ENCODE measurements around the gene PDS5B. TPM values are rescaled to one million over a fixed set of nuclear protein-coding genes. Genes with fewer than 3 reads are reported as not detected.

The PDS5B gene, protein sequence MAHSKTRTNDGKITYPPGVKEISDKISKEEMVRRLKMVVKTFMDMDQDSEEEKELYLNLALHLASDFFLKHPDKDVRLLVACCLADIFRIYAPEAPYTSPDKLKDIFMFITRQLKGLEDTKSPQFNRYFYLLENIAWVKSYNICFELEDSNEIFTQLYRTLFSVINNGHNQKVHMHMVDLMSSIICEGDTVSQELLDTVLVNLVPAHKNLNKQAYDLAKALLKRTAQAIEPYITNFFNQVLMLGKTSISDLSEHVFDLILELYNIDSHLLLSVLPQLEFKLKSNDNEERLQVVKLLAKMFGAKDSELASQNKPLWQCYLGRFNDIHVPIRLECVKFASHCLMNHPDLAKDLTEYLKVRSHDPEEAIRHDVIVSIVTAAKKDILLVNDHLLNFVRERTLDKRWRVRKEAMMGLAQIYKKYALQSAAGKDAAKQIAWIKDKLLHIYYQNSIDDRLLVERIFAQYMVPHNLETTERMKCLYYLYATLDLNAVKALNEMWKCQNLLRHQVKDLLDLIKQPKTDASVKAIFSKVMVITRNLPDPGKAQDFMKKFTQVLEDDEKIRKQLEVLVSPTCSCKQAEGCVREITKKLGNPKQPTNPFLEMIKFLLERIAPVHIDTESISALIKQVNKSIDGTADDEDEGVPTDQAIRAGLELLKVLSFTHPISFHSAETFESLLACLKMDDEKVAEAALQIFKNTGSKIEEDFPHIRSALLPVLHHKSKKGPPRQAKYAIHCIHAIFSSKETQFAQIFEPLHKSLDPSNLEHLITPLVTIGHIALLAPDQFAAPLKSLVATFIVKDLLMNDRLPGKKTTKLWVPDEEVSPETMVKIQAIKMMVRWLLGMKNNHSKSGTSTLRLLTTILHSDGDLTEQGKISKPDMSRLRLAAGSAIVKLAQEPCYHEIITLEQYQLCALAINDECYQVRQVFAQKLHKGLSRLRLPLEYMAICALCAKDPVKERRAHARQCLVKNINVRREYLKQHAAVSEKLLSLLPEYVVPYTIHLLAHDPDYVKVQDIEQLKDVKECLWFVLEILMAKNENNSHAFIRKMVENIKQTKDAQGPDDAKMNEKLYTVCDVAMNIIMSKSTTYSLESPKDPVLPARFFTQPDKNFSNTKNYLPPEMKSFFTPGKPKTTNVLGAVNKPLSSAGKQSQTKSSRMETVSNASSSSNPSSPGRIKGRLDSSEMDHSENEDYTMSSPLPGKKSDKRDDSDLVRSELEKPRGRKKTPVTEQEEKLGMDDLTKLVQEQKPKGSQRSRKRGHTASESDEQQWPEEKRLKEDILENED (N-terminal part only)
- 10 to 100 TPM; 51.3 to 75.7 TPM for total RNA-seq

DNA sequence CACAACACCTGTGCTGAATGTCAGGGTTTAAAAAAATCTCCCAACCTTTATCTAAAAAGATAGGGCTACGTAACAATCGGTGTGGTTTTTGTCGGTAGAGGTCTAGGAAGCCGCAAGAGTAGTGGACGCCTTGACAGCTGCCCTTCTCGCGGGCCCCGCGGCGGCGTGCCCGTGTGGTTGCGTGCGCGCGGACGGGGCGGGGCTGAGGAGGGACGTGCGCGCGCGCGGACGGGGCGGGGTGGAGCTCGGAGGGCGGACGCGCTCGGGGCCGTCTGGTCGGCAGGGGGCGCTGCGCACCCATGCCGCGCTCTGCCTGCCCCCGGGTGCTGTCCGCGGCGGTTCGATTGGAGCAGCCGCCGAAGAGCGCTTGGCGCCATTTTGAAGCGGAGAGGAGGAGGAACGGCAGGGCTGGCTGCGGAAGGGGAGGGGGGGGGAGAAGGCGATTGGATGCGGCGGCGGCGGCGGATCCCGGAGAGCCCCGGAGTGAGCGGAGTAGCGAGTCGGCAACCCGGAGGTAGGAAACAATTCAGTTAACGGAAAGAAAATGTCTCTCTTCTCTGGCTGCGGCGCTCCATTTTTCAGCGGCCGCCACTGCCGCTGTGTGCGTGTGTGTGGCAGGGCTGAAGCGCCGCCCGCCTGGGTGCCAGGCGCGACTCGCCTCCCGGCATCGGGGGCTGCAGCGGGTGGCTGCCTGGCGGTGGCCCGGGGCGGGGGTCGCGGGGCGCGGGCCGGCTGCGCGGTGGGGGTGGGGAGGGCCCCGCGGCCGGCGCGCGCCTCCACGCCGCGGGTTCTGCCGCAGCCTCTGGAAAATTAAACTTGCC, at the start of gene PDS5B:
Gene PDS5B, plus strand, starts transcription at position 373 of the 821 bp plus-strand sequence. CDS start 62,321 bp downstream, outside the sequence.
- POLR2A ChIA-PET = interaction anchor here (0.6 to 1.0 kb wide), 3 partner anchors 65 to 158 kb away, joined by 4 to 6 read pairs (median 5); partner anchors contain the start of gene N4BP2L1
- intact Hi-C loops (cut with DNase I, micrococcal nuclease) = loop anchor here (1.0 to 10.0 kb wide), 20 partner anchors 48 to 1231 kb away; partner anchors contain the start of genes BRCA2 (in 2 of the 2), N4BP2L2 (in 2 of the 2), ZAR1L (in 2 of the 2) and KL (in 1 of the 2)
- H3K27me3 Mint-ChIP-seq = peaks cover 3% of the 10 kb centered on the region
- ATAC-seq (peak; percentile 93), DNase-seq (peak; percentile 96)
- H3K36me3 Mint-ChIP-seq (ENCODE audit: low read depth) = peaks cover 3% of the 10 kb centered on the region
- peak within 1 kb of the TSS; percentile 92 for H3K4me3 Mint-ChIP-seq
- H3K27ac Mint-ChIP-seq = peak within 1 kb of the TSS; percentile 93
- H3K4me1 Mint-ChIP-seq = peaks cover 36% of the 10 kb centered on the region
- H3K9me3 Mint-ChIP-seq (ENCODE audit: low read depth) = no peaks in the 10 kb centered on the region
- CTCF ChIA-PET = interaction anchor here (0.6 to 6.9 kb wide), 24 partner anchors 8 to 1137 kb away, joined by 3 to 63 read pairs (median 4); no protein-coding TSS in a partner anchor

DNA sequence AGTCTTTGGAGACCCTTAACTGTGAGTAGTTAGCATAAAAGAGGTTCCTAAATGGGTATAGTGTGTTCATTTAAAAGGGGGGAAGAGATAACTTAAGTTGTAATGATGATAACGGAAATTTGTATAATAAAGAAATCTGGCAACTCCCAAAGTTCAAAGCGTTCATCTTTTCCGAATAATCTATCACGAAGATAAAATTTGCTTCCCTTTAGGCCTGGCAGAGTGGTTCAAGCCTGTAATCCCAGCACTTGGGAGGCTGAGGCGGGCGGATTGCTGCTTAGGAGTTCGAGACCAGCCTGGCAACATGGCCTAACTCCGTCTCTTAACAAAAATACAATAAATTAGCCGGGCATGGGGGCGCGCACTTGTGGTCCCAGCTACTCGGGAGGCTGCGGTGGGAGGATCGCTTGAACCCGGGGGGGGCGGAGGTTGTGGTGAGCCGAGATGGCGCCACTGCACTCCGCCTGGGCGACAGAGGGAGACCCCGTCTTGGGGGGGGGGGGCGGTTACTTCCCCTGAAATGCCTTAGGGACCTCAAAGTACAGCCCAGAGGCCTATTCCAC, 48.6 kb upstream of the PDS5B start:
- ATAC-seq = peak; percentile 4
- H3K36me3 Mint-ChIP-seq (ENCODE audit: low read depth) = peaks cover 43% of the 10 kb centered on the region
- peak overlapping the region; percentile 98 for H3K27ac Mint-ChIP-seq
- intact Hi-C loops (cut with DNase I, micrococcal nuclease) = loop anchor here (1.0 to 10.0 kb wide), 15 partner anchors 35 to 1333 kb away; partner anchors contain the start of genes BRCA2 (in 2 of the 2), PDS5B (in 2 of the 2), ZAR1L (in 2 of the 2) and FRY (in 1 of the 2)
- CTCF ChIA-PET = interaction anchor here (0.5 to 1.4 kb wide), 4 partner anchors 17 to 291 kb away, joined by 3 to 5 read pairs (median 3); no protein-coding TSS in a partner anchor
- peak; percentile 69 for DNase-seq
- H3K4me1 Mint-ChIP-seq = peaks cover 49% of the 10 kb centered on the region
- POLR2A ChIA-PET = interaction anchor here (0.6 to 1.2 kb wide), 9 partner anchors 34 to 1005 kb away, joined by 3 to 8 read pairs (median 4); no protein-coding TSS in a partner anchor
- H3K4me3 Mint-ChIP-seq = peak overlapping the region; percentile 93
- H3K9me3 Mint-ChIP-seq (ENCODE audit: low read depth) = no peaks in the 10 kb centered on the region
- peaks cover 4% of the 10 kb centered on the region for H3K27me3 Mint-ChIP-seq

DNA sequence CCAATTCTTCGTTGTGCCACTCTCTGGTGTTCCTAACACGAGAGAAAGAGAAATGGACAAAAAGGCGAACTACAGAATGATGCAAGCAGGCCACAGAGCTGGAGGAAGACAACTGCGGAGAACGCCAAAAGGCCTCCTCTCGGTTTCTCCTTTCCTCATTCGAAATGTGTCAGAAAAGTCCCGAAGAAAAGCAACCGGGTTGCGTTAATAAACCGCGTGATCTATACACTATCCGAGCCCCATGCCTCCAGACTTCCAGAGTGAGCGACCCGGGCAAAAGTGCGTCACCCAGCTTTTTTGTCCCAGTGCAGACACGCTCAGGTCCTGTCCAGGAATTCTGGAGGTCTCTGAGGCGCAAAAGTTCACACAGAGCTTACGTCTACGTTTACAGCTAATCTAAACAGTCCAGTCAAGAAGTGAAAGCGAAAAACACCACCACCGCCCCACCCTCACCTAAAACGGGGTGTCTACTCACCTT, 48.1 kb upstream of the PDS5B start:
- intact Hi-C loops (cut with DNase I, micrococcal nuclease) = loop anchor here (1.0 to 10.0 kb wide), 15 partner anchors 36 to 1333 kb away; partner anchors contain the start of genes BRCA2 (in 2 of the 2), PDS5B (in 2 of the 2), ZAR1L (in 2 of the 2) and FRY (in 1 of the 2)
- H3K27me3 Mint-ChIP-seq = peaks cover 4% of the 10 kb centered on the region
- H3K4me3 Mint-ChIP-seq = peak overlapping the region; percentile 93
- H3K4me1 Mint-ChIP-seq = peaks cover 44% of the 10 kb centered on the region
- ChIA-PET POLR2A (interaction anchor here (0.6 to 1.2 kb wide), 8 partner anchors 52 to 1005 kb away, joined by 3 to 6 read pairs (median 4); partner anchors contain the start of genes BRCA2, N4BP2L1 and ZAR1L), CTCF (interaction anchor here (1.1 to 1.4 kb wide), 3 partner anchors 18 to 291 kb away, joined by 3 to 5 read pairs (median 3); no protein-coding TSS in a partner anchor)
- H3K36me3 Mint-ChIP-seq (ENCODE audit: low read depth) = peaks cover 38% of the 10 kb centered on the region
- H3K9me3 Mint-ChIP-seq (ENCODE audit: low read depth) = no peaks in the 10 kb centered on the region
- DNase-seq = no peak
- H3K27ac Mint-ChIP-seq = peak overlapping the region; percentile 98
- peak; percentile 80 for ATAC-seq

DNA sequence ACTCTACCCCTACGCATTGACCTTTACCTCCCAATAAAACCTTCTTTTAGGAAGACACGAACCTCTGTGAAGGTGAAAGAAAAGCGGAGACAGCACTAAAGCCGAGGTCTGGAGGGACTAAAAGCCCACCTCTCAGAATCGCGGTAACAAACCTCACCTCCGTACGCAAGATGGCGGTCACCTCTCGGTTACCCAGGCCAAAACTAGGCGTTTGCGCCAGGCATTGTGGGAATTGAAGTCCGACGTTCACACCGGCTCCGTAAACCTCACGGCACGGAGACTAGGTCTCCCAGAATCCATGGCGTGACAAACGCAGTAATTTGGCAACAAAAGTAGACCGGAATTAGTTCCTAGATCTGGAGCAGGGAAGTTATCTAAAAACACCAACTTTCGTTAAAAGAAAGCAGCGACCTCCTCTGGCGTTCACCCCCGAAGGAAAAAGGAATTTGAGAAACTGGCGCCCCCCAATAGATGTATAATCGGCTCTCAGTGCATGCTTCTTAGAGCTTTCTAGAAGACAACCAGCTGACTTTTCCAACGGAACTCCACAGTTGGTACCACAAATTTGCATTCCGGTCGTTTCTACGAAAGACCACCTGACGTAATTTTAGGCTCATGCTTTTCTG, 47.5 kb upstream of the PDS5B start, which contains the start of gene N4BP2L2:
Gene N4BP2L2, minus strand, starts transcription at position 175 of the 626 bp plus-strand sequence. CDS start 1,768 bp downstream, outside the sequence.
- H3K27me3 Mint-ChIP-seq = peaks cover 4% of the 10 kb centered on the region
- peak; percentile 96 for ATAC-seq
- peaks cover 33% of the 10 kb centered on the region for H3K36me3 Mint-ChIP-seq (ENCODE audit: low read depth)
- H3K4me1 Mint-ChIP-seq = peaks cover 39% of the 10 kb centered on the region
- peak within 1 kb of the TSS; percentile 98 for H3K27ac Mint-ChIP-seq
- ChIA-PET CTCF (interaction anchor here (0.6 to 1.2 kb wide), 4 partner anchors 16 to 292 kb away, joined by 3 read pairs; no protein-coding TSS in a partner anchor), POLR2A (interaction anchor here (0.6 to 1.2 kb wide), 7 partner anchors 68 to 1004 kb away, joined by 3 to 6 read pairs (median 4); partner anchors contain the start of genes BRCA2, N4BP2L1 and ZAR1L)
- H3K4me3 Mint-ChIP-seq = peak within 1 kb of the TSS; percentile 93
- peak; percentile 94 for DNase-seq
- intact Hi-C loops (cut with DNase I, micrococcal nuclease) = loop anchor here (1.0 to 10.0 kb wide), 15 partner anchors 36 to 1334 kb away; partner anchors contain the start of genes BRCA2 (in 2 of the 2), PDS5B (in 2 of the 2), ZAR1L (in 2 of the 2) and FRY (in 1 of the 2)
- H3K9me3 Mint-ChIP-seq (ENCODE audit: low read depth) = no peaks in the 10 kb centered on the region

DNA sequence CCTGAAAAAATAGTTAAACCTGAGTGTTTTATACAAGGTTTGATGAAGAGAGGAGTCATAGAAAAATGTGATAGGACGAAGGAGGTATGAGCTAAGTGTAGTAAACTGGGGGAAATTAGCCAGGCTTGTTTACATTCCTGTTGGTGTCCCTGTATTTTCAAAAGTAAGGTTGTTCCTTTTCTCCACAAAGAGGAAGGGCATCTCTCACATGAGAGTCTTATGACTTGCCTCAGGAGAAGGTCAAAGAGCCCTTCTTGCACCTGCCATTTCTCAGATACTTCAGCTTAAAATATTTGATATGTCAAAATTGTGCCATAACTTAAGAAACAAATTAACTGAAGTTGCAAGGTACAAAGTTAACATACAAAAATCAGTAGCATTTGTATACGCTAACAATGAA, 44.0 kb upstream of the PDS5B start:
- Mint-ChIP-seq H3K27ac (no peak overlapping the region), H3K4me1 (peaks cover 11% of the 10 kb centered on the region), H3K9me3 (ENCODE audit: low read depth) (no peaks in the 10 kb centered on the region), H3K27me3 (peaks cover 4% of the 10 kb centered on the region), H3K4me3 (no peak overlapping the region), H3K36me3 (ENCODE audit: low read depth) (peaks cover 4% of the 10 kb centered on the region)
- no peak for DNase-seq
- ChIA-PET CTCF (interaction anchor here (0.6 kb wide), 1 partner anchor 252 kb away, joined by 5 read pairs; no protein-coding TSS in a partner anchor), POLR2A (no interaction called here)
- ATAC-seq = no peak
- intact Hi-C loops (cut with DNase I, micrococcal nuclease) = no loop called here

DNA sequence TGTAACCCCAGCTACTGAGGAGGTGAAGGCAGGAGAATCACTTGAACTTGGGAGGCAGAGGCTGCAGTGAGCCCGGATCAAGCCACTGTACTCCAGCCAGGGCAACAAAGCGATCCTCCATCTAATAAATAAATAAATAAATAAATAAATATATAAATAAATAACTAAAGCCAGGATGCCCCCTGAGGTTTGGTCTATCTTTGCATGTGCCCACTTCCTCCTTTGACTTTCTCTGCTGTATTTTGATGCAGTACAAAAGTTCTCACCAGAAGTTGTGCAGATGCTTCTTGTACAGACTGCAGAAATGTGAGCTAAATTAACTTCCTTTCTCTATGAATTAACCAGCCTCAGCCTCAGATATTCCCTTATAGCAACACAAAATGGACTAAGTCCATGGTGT, 41.2 kb upstream of the PDS5B start:
- Mint-ChIP-seq H3K4me1 (no peaks in the 10 kb centered on the region), H3K4me3 (no peak overlapping the region), H3K27ac (no peak overlapping the region), H3K36me3 (ENCODE audit: low read depth) (no peaks in the 10 kb centered on the region), H3K9me3 (ENCODE audit: low read depth) (no peaks in the 10 kb centered on the region), H3K27me3 (peaks cover 4% of the 10 kb centered on the region)
- no peak for DNase-seq
- no peak for ATAC-seq
- CTCF ChIA-PET = no interaction called here
- POLR2A ChIA-PET = no interaction called here
- intact Hi-C loops (cut with DNase I, micrococcal nuclease) = no loop called here

DNA sequence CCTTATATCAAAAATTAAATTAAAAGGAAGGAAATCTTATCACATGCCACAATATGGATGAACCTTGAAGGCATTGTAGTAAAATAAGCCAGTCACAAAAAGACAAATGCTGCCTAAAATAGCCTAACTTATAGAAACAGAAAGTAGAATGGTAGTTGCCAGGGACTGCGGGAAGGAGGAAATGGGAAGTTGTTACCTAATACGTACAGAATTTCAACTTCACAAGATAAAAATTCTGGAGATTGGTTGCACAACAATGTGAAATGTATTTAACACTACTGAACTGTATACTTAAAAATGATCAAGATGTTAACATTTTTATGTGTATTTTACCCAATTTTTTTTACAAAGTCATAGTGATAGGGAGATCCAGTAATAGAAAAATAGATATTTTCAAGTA, 37.4 kb upstream of the PDS5B start:
- ChIA-PET CTCF (no interaction called here), POLR2A (no interaction called here)
- ATAC-seq = no peak
- H3K27me3 Mint-ChIP-seq = peaks cover 2% of the 10 kb centered on the region
- H3K4me3 Mint-ChIP-seq = no peak overlapping the region
- H3K36me3 Mint-ChIP-seq (ENCODE audit: low read depth) = no peaks in the 10 kb centered on the region
- no peaks in the 10 kb centered on the region for H3K9me3 Mint-ChIP-seq (ENCODE audit: low read depth)
- no peak overlapping the region for H3K27ac Mint-ChIP-seq
- H3K4me1 Mint-ChIP-seq = no peaks in the 10 kb centered on the region
- DNase-seq = no peak
- intact Hi-C loops (cut with DNase I, micrococcal nuclease) = no loop called here

DNA sequence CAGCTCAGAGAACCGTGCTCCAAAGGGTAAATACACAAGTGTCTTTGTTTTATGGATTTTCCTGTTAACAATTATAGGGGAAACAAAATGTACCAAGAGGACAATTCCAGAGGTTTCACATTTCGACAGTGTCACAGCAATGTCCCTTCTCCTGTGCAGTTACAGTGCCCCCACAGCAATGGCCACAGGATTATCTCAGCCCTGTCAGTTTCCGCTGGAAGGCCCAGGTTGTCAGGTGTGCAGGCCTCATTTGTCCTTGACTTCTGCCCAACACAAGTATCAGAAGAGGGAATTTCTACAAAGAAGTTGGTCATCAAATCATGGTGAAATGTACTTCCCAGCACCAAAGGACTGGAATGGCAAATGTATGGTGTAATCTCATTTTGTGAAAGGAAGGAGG, 36.5 kb upstream of the PDS5B start:
- ATAC-seq = no peak
- no peak for DNase-seq
- no peaks in the 10 kb centered on the region for H3K4me1 Mint-ChIP-seq
- ChIA-PET POLR2A (no interaction called here), CTCF (interaction anchor here (0.8 kb wide), 1 partner anchor 90 kb away, joined by 3 read pairs; no protein-coding TSS in a partner anchor)
- H3K36me3 Mint-ChIP-seq (ENCODE audit: low read depth) = no peaks in the 10 kb centered on the region
- no peak overlapping the region for H3K27ac Mint-ChIP-seq
- intact Hi-C loops (cut with DNase I, micrococcal nuclease) = no loop called here
- no peak overlapping the region for H3K4me3 Mint-ChIP-seq
- peaks cover 2% of the 10 kb centered on the region for H3K27me3 Mint-ChIP-seq
- no peaks in the 10 kb centered on the region for H3K9me3 Mint-ChIP-seq (ENCODE audit: low read depth)

DNA sequence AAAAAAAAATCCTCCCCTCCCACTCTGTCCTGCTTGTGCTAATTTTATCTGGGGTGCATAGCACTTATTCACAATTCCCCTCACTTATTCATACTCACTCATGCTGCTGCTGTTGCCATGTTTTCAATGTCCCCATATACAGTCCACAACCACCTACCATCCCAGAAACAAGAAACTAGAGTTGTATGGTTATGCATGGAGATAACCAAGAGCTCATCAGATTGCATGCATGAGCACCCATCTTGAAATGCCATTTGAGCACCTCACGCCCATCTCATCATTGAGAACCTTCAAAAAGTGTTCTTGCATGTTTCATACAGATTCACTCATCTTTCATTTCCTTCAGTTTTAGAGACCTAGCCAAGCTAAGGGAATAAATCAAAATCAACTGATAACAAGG, 32.5 kb upstream of the PDS5B start:
- Mint-ChIP-seq H3K36me3 (ENCODE audit: low read depth) (no peaks in the 10 kb centered on the region), H3K9me3 (ENCODE audit: low read depth) (no peaks in the 10 kb centered on the region), H3K4me1 (peaks cover 3% of the 10 kb centered on the region), H3K27ac (no peak overlapping the region), H3K27me3 (peaks cover 2% of the 10 kb centered on the region), H3K4me3 (no peak overlapping the region)
- no peak for DNase-seq
- intact Hi-C loops (cut with DNase I, micrococcal nuclease) = no loop called here
- no peak for ATAC-seq
- ChIA-PET POLR2A (no interaction called here), CTCF (interaction anchor here (0.9 kb wide), 1 partner anchor 87 kb away, joined by 3 read pairs; no protein-coding TSS in a partner anchor)

Measured in activated CD4-positive, alpha-beta T cell treated with anti-CD3 and anti-CD28 coated beads for 36 hours (primary cell).